ENCODE measurements around the gene CBFA2T3.
A peak's percentile ranks its signal among the peaks of the same experiment; 100 is the strongest.

Gene CBFA2T3

GRCh38 chr16:88882358-88883030, 94.5 kb downstream of the CBFA2T3 start (continued):
- TF ChIP-seq YY1 (tag by site-specific recombination; IDR thresholded peaks at IDR 0.05) (no peak), ZNF202 (tag by site-specific recombination; IDR thresholded peaks at IDR 0.05; ENCODE audit: borderline replicate concordance) (no peak), ZNF112 (tag by site-specific recombination; IDR thresholded peaks at IDR 0.05) (0 out of 2 replicates have a peak, but pooled peaks have one; percentile 13), ZNF266 (tag by site-specific recombination; IDR thresholded peaks at IDR 0.05; ENCODE audit: low read depth) (no peak), EGR2 (tag by site-specific recombination; IDR thresholded peaks at IDR 0.05; ENCODE audit: low read depth) (peak; percentile 100), KLF9 (tag by site-specific recombination; IDR thresholded peaks at IDR 0.05; ENCODE audit: low read depth) (peak; percentile 100), ZSCAN5A (tag by site-specific recombination; IDR thresholded peaks at IDR 0.05) (no peak), ZNF843 (tag by site-specific recombination; IDR thresholded peaks at IDR 0.05) (no peak), SETDB1 (IDR thresholded peaks at IDR 0.05; ENCODE audit: insufficient read length, low read length) (no peak), ZNF37A (tag by site-specific recombination; IDR thresholded peaks at IDR 0.05) (no peak), ZNF184 (tag by site-specific recombination; IDR thresholded peaks at IDR 0.05) (no peak), WT1 (tag by site-specific recombination; IDR thresholded peaks at IDR 0.05) (no peak), ZBTB1 (tag by site-specific recombination; IDR thresholded peaks at IDR 0.05) (no peak), GLI4 (tag by site-specific recombination; IDR thresholded peaks at IDR 0.05) (no peak), HIC1 (tag by site-specific recombination; IDR thresholded peaks at IDR 0.05) (peak; percentile 24; the same call in 1 of the 2 replicates), ZBTB8A (tag by site-specific recombination; IDR thresholded peaks at IDR 0.05) (no peak), ZNF23 (tag by site-specific recombination; IDR thresholded peaks at IDR 0.05; ENCODE audit: borderline replicate concordance) (no peak), KLF10 (tag by site-specific recombination; IDR thresholded peaks at IDR 0.05) (peak; percentile 80), PBX3 (CRISPR knock-in tag; IDR thresholded peaks at IDR 0.05) (no peak), PRDM10 (tag by site-specific recombination; IDR thresholded peaks at IDR 0.05) (no peak), ZNF621 (tag by site-specific recombination; IDR thresholded peaks at IDR 0.05) (no peak), ZNF654 (tag by site-specific recombination; IDR thresholded peaks at IDR 0.05; ENCODE audit: low read depth) (no peak), ZFHX2 (tag by site-specific recombination; conservative IDR thresholded peaks at IDR 0.05) (peak; percentile 100), ZNF354C (tag by site-specific recombination; IDR thresholded peaks at IDR 0.05; ENCODE audit: borderline replicate concordance, low read depth) (no peak), ZNF571 (tag by site-specific recombination; IDR thresholded peaks at IDR 0.05) (no peak), GLIS2 (tag by site-specific recombination; IDR thresholded peaks at IDR 0.05) (no peak), BCL11A (tag by site-specific recombination; IDR thresholded peaks at IDR 0.05; ENCODE audit: low read depth) (no peak), ZSCAN16 (tag by site-specific recombination; IDR thresholded peaks at IDR 0.05) (no peak), ZNF529 (tag by site-specific recombination; IDR thresholded peaks at IDR 0.05; ENCODE audit: insufficient replicate concordance) (no peak), ZNF785 (tag by site-specific recombination; IDR thresholded peaks at IDR 0.05) (no peak)

Data from HEK293 (cell line).